Panc1 (cell line): Measurements from ENCODE around the gene SH3GLB2. TPM values are rescaled to one million over a fixed set of nuclear protein-coding genes. Genes with fewer than 3 reads are reported as not detected.
"Not testable (repeated sequence)": the region's sequence is repeated elsewhere in the genome, so short reads cannot be mapped to it uniquely, and the experiment has no call there.

ENCODE experiments used
- ATAC-seq: fragments of 200-7000 bp; cut with Tn5 transposase; 2 replicates; pipeline ENCODE4 v1.9.1; 2020; ENCODE audit warnings: mild to moderate bottlenecking, moderate library complexity
- BruUV-seq: library from RNA; stranded (reverse); fragments of 400-500 nt; replicated peaks from 2 replicates; lab custom pipeline; 2021; lab: Mats Ljungman, UMichigan
- CTCF ChIA-PET: fragments of 300-600 bp; sonication (Branson Sonifier 250); formaldehyde crosslinking; loops from one replicate; lab custom pipeline; 2022; ENCODE audit warnings: antibody characterized with exemption; lab: Charles Lee
- POLR2A ChIA-PET: fragments of 300-600 bp; sonication (Branson Sonifier 250); formaldehyde crosslinking; loops from one replicate; lab custom pipeline; 2022; ENCODE audit warnings: antibody characterized with exemption; lab: Charles Lee
- DNase-seq: peaks from one replicate; pipeline ENCODE4 v3.0.0-alpha.2; 2010; ENCODE audit warnings: low read depth, low spot score
- H3K27ac ChIP-seq: 2 replicates; pipeline ENCODE4 v1.5.1; 2011; ENCODE audit warnings: mild to moderate bottlenecking, low read length, inconsistent platforms
- H3K27me3 ChIP-seq: fragments of 200-500 bp; sonication (Bioruptor generic); 2 replicates; pipeline ENCODE4 v1.6.0; 2014; ENCODE audit warnings: low read length, inconsistent platforms; ENCODE audit not compliant: control insufficient read depth, insufficient read depth
- H3K36me3 ChIP-seq: fragments of 200-500 bp; sonication (Bioruptor generic); 2 replicates; pipeline ENCODE4 v1.5.1; 2014; ENCODE audit warnings: inconsistent platforms, mild to moderate bottlenecking, low read length, moderate library complexity; ENCODE audit not compliant: control insufficient read depth, insufficient read depth
- H3K4me1 ChIP-seq: 2 replicates; pipeline ENCODE4 v1.5.1; 2011; ENCODE audit warnings: inconsistent platforms, mild to moderate bottlenecking, low read length, moderate library complexity; ENCODE audit not compliant: control insufficient read depth, insufficient read depth
- H3K4me3 ChIP-seq, 2 experiments: 2 replicates each; pipeline ENCODE4 v1.5.1; 2011 to 2012; ENCODE audit warnings: low read depth in 2 of 2, low read length in 2 of 2, mild to moderate bottlenecking in 2 of 2, inconsistent platforms in 1 of 2, moderate library complexity in 1 of 2
- H3K9me3 ChIP-seq: fragments of 200-500 bp; sonication (Bioruptor generic); 2 replicates; pipeline ENCODE4 v1.5.1; 2014; ENCODE audit warnings: low read depth, mild to moderate bottlenecking, inconsistent platforms, low read length, moderate library complexity; ENCODE audit not compliant: control insufficient read depth, insufficient read depth
- CTCF ChIP-seq: fragments of 450-650 bp; IDR thresholded peaks from 2 replicates; pipeline ENCODE4 v1.5.1; 2017; ENCODE audit warnings: mild to moderate bottlenecking
- POLR2AphosphoS5 ChIP-seq: IDR thresholded peaks from 2 replicates; pipeline ENCODE4 v1.6.1; 2012; ENCODE audit warnings: mild to moderate bottlenecking, low read depth, low read length, moderate library complexity
- REST ChIP-seq, 2 experiments: IDR thresholded peaks; 2 replicates each; pipeline ENCODE4 v1.6.1; 2011 to 2012; ENCODE audit warnings: low read depth in 2 of 2, control low read depth in 1 of 2, low read length in 1 of 2, mild to moderate bottlenecking in 1 of 2, moderate library complexity in 1 of 2; ENCODE audit not compliant: insufficient read depth in 1 of 2
- SIN3A ChIP-seq: IDR thresholded peaks from 2 replicates; pipeline ENCODE4 v1.6.1; 2012; ENCODE audit warnings: low read depth, mild to moderate bottlenecking, low read length, moderate library complexity, borderline replicate concordance; ENCODE audit not compliant: insufficient read depth
- TCF7L2 ChIP-seq: IDR thresholded peaks from 2 replicates; pipeline ENCODE4 v1.6.1; 2011; ENCODE audit warnings: mild to moderate bottlenecking, low read depth, low read length, inconsistent platforms
- in situ Hi-C: cut with HindIII; loops from 2 replicates; pipeline ENCODE4 v1.10.0; 2016; ENCODE audit warnings: low sequenced_read_pairs, low pct_unique_long_range_greater_than_20kb
- intact Hi-C: fragments of 100-400 bp; cut with micrococcal nuclease; formaldehyde crosslinking; loops from one replicate; pipeline ENCODE4 v1.10.0; 2022; ENCODE audit not compliant: unreplicated experiment
- total RNA-seq: library from RNA; stranded (reverse); gene quantifications from one replicate; pipeline ENCODE4 v1.2.1, GENCODE V29; 2021; ENCODE audit not compliant: unreplicated experiment

Gene SH3GLB2
- total RNA-seq, 1 experiment from 2014 or later, result 68.3 TPM

GRCh38 chr9:128972956-128973355, 55.2 kb downstream of the SH3GLB2 start:
- TF ChIP-seq CTCF (no peak), REST (IDR thresholded peaks at IDR 0.05; ENCODE audit: insufficient read depth in 1 of 2, low read depth in 2 of 2, low read length in 1 of 2) (no peak)
- no peak overlapping the region for H3K27ac ChIP-seq
- ChIA-PET POLR2A (no interaction called here), CTCF (no interaction called here)
- in situ Hi-C loops (no loop called here), intact Hi-C loops (no loop called here)
- H3K4me3 ChIP-seq, result no peak overlapping the region
- H3K27me3 ChIP-seq, result no peaks in the 10 kb centered on the region
- H3K9me3 ChIP-seq, result no peaks in the 10 kb centered on the region
- H3K36me3 ChIP-seq, result peaks cover 3% of the 10 kb centered on the region; the same call in 1 of the 2 replicates
- BruUV-seq, result no TSS peak
- ATAC-seq (no peak; the same call in 1 of the 2 replicates), DNase-seq (peak; percentile 2)
- no peaks in the 10 kb centered on the region for H3K4me1 ChIP-seq

- Histone ChIP-seq H3K4me1 (no peaks in the 10 kb centered on the region), H3K27me3 (no peaks in the 10 kb centered on the region), H3K9me3 (no peaks in the 10 kb centered on the region), H3K27ac (no peak overlapping the region), H3K4me3 (no peak overlapping the region), H3K36me3 (peaks cover 5% of the 10 kb centered on the region; the same call in 1 of the 2 replicates)
- no TSS peak for BruUV-seq
- ATAC-seq, result no peak
- DNase-seq, result no peak
- TF ChIP-seq SIN3A, result no peak
- no peak for TF ChIP-seq CTCF
- no peak for TF ChIP-seq TCF7L2
- no peak for TF ChIP-seq POLR2AphosphoS5
- TF ChIP-seq REST (IDR thresholded peaks at IDR 0.05; ENCODE audit: insufficient read depth in 1 of 2, low read depth in 2 of 2, low read length in 1 of 2), result no peak
- intact Hi-C loops (no loop called here), in situ Hi-C loops (no loop called here)
- CTCF ChIA-PET, result no interaction called here
- POLR2A ChIA-PET, result no interaction called here
These were observed 58.6 kb downstream of the SH3GLB2 start for GRCh38 chr9:128969491-128969890.

- H3K36me3 ChIP-seq, result peaks cover 20% of the 10 kb centered on the region
- BruUV-seq, H3K27ac ChIP-seq, H3K27me3 ChIP-seq, in situ Hi-C loops, H3K4me1 ChIP-seq, H3K9me3 ChIP-seq, POLR2A ChIA-PET, intact Hi-C loops, DNase-seq, H3K4me3 ChIP-seq, CTCF ChIA-PET, ATAC-seq: not testable (repeated sequence)
These were observed 66.7 kb downstream of the SH3GLB2 start for GRCh38 chr9:128961403-128961802.
